GM21786 (cell line): Measurements from ENCODE around the gene ATP10A.

Source experiments
- ATAC-seq: cut with Tn5 transposase; IDR thresholded peaks from one replicate; pipeline ENCODE4 v1.9.1; 2021; ENCODE audit not compliant: unreplicated experiment

Gene ATP10A

DNA sequence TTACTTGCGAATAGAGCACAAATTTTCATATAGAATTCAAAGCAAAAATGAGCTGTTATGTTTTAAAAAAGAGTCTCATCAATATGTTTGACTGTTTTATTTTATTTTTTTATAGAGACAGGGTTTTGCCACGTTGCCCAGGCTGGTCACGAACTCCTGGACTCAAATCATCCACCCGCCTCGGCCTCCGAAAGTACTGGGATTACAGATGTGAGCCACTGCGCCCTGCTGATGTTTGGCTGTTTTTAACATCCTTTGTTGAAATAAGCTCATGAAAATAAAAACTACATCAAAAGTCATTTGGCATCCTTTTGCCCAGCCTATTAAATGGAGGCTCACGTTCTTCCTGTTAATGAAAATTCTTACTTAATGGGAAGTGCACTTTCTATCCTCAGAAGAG, 154.7 kb downstream of the ATP10A start:
- no peak for ATAC-seq

DNA sequence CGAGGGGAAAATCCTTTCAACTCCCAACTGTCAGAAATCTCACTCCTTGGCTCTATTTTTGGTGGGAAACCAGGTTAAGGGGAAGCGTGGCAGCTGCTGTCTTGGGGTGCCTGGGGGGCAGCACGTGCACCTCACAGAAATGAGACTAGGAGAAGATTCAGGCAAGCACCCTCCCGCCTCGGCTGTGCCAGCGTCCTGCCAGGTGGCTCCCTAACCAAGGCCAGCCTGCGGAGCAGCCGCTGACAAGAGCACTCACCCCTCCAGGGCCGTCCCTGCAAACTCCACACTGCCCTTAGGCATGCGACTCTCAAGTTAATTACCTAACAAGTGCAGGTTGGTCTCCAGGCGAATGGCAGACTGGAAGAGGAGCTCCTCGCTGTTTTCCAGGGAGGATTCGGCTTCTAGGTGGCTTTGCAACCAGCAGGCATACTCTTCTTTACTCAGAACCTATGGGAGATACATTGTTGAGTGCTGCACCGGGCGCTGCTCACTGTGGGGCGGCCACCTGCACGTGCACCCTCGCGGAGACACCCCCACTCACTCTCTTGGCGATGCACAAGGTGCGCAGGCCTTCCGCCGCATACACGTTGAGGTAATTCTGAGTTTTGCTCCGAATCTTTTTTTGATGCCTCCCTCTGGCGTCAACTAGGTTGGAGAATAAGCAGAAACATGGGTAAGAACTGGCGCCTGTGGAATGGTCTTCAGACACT, 155.3 kb downstream of the ATP10A start:
- no peak for ATAC-seq

- ATAC-seq = no peak
Observed at GRCh38 chr15:25706176-25706955, 156.8 kb downstream of the ATP10A start.

- ATAC-seq = no peak
Observed at GRCh38 chr15:25705433-25706115, 157.6 kb downstream of the ATP10A start.

GRCh38 chr15:25703726-25704125, 159.4 kb downstream of the ATP10A start:
- ATAC-seq = no peak

GRCh38 chr15:25701721-25702465, 161.2 kb downstream of the ATP10A start:
- ATAC-seq = no peak

DNA sequence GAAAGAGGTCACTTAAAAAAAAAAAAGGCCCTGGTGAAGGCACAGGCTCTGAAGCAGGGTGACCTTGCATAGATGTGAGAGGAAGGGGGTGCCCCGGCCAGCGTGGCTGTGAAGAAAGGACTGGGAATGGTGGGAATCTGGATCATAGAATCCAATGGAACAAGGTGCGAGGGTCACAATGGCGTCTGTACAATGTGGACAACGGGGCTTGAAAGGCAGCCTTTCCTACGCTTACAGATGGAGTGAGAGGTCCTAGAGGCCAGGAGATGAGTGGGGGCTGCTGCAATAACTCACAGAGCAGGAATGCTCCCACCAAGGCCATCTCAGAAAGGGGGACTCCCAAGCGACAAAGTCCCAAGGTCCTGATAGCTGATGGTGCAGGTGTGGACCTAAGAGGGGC, 162.2 kb downstream of the ATP10A start:
- no peak for ATAC-seq

GRCh38 chr15:25697586-25697985, 165.5 kb downstream of the ATP10A start:
- ATAC-seq = no peak

GRCh38 chr15:25695875-25696760, 167.0 kb downstream of the ATP10A start:
- ATAC-seq = no peak

GRCh38 chr15:25694823-25695312, 168.3 kb downstream of the ATP10A start:
- no peak for ATAC-seq

- ATAC-seq = no peak
Observed at GRCh38 chr15:25694239-25694584, 168.9 kb downstream of the ATP10A start.

DNA sequence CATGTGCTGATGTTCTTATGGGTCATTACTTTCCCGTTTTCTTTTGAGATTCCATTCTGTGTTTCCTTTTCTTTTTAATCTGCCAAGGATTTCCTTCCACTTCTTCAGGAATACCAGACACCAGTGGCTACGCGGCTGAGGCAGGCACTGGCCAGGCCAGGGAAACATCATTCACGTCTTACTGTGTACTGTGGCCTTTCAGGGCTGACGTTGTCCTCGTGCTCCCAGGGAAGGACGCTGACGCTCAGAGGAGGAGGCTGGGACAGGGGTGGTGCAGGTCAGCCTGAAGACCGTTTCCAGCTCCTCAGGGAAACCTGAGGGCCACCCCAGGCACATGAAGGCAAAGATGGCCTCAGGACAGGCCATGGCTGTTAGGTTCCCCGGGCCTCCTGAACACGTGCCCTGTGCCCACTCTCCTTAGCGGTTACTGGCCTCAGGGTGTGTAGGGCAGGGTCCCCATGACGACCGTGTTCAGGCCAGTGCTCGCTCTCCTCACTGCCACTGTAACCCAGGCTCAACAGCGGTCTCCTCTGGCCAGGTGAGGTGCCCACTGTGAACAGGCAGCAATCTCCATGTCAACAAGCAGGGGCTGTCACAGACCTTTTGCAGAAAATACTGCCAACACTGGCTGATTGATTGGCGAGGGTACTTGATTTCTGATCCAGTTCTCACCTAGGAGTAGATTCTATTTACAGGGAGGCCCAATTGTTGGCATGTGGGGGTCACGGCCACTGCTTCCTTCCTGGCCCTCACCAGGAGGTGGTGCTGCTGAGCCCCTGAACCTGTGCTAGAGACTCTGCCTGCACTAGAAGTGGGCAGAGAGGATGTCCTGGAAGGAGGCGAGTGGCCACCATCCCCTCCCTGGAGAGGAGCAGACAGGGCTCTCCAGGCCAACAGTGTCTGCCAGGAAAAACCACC, 169.5 kb downstream of the ATP10A start:
- no peak for ATAC-seq

- ATAC-seq = no peak
Observed at GRCh38 chr15:25691544-25692430, 171.3 kb downstream of the ATP10A start.

GRCh38 chr15:25690673-25691543, 172.2 kb downstream of the ATP10A start:
- ATAC-seq = no peak

GRCh38 chr15:25689592-25689991, 173.5 kb downstream of the ATP10A start:
- no peak for ATAC-seq

- ATAC-seq = no peak
Observed at GRCh38 chr15:25688166-25688565, 175.0 kb downstream of the ATP10A start.

- no peak for ATAC-seq
Observed at GRCh38 chr15:25687689-25688088, 175.4 kb downstream of the ATP10A start.
